ENCODE data around the gene ZNF23. TPM values are rescaled to one million over a fixed set of nuclear protein-coding genes. Genes with fewer than 3 reads are reported as not detected.

ZNF23 gene
- total RNA-seq, 1 experiment from 2014 or later: 11.6 TPM

GRCh38 chr16:71464231-71464630 is 2.2 kb upstream of the ZNF23 start:
- no peak for TF ChIP-seq ZNF232 (CRISPR knock-in tag; IDR thresholded peaks at IDR 0.05)
- TF ChIP-seq KAT7 (CRISPR knock-in tag; IDR thresholded peaks at IDR 0.05; ENCODE audit: borderline replicate concordance): no peak
- no peak for TF ChIP-seq ATF6 (CRISPR knock-in tag; IDR thresholded peaks at IDR 0.05)
- no peak for TF ChIP-seq ZNF671 (CRISPR knock-in tag; IDR thresholded peaks at IDR 0.05)
- no peak for TF ChIP-seq CREB1 (CRISPR knock-in tag; IDR thresholded peaks at IDR 0.05)
- TF ChIP-seq OVOL2 (CRISPR knock-in tag; IDR thresholded peaks at IDR 0.05; ENCODE audit: borderline replicate concordance): no peak
- TF ChIP-seq AFF4 (CRISPR knock-in tag; IDR thresholded peaks at IDR 0.05; ENCODE audit: borderline replicate concordance): no peak
- TF ChIP-seq ZSCAN18 (CRISPR knock-in tag; IDR thresholded peaks at IDR 0.05): no peak
- no peak for TF ChIP-seq CREM (CRISPR knock-in tag; IDR thresholded peaks at IDR 0.05)
- no peak for TF ChIP-seq CBFB (CRISPR knock-in tag; IDR thresholded peaks at IDR 0.05; ENCODE audit: low read depth)
- TF ChIP-seq E2F5 (CRISPR knock-in tag; IDR thresholded peaks at IDR 0.05): no peak
- TF ChIP-seq CTCF (IDR thresholded peaks at IDR 0.05): no peak
- TF ChIP-seq IRF1 (CRISPR knock-in tag; IDR thresholded peaks at IDR 0.05): no peak
- no peak for TF ChIP-seq MAX (CRISPR knock-in tag; IDR thresholded peaks at IDR 0.05)
- TF ChIP-seq ZNF219 (CRISPR knock-in tag; IDR thresholded peaks at IDR 0.05; ENCODE audit: borderline replicate concordance): no peak
- no peak for TF ChIP-seq PRRX2 (CRISPR knock-in tag; IDR thresholded peaks at IDR 0.05)
- no peaks in the 10 kb centered on the region for H3K27me3 Mint-ChIP-seq (ENCODE audit: low read depth)
- H3K9me3 Mint-ChIP-seq: no peaks in the 10 kb centered on the region
- CTCF ChIA-PET: interaction anchor here (0.6 to 2.6 kb wide), 3 partner anchors 20 to 53 kb away, joined by 3 to 8 read pairs (median 6); no protein-coding TSS in a partner anchor
- no peak for DNase-seq (ENCODE audit: low spot score)
- POLR2A ChIA-PET: no interaction called here
- H3K4me1 Mint-ChIP-seq: peaks cover 17% of the 10 kb centered on the region
- peak overlapping the region; percentile 96; the same call in 1 of the 2 replicates for H3K4me3 Mint-ChIP-seq
- H3K27ac Mint-ChIP-seq: no peak overlapping the region
- no peak for ATAC-seq
- no peaks in the 10 kb centered on the region for H3K36me3 Mint-ChIP-seq
